Lower leg skin (tissue), 4 donors: ENCODE results near the gene MUC2. TPM values are rescaled to one million over a fixed set of nuclear protein-coding genes. Genes with fewer than 3 reads are reported as not detected.

ENCODE experiments used
- DNase-seq, 2 donors: peaks; one replicate each; pipeline ENCODE4 v3.0.0-alpha.2; 2019; ENCODE audit warnings: low spot score in 2 of 2
- H3K4me3 ChIP-seq: fragments of 200-600 bp; sonication (generic); 2 replicates; pipeline ENCODE4 v1.5.1; 2017; ENCODE audit warnings: mild to moderate bottlenecking, low read depth; ENCODE audit not compliant: poor library complexity, severe bottlenecking
- CTCF ChIP-seq, 3 donors: fragments of 450-650 bp; IDR thresholded peaks; one replicate each; pipeline ENCODE4 v1.5.1; 2016; ENCODE audit warnings: antibody characterized with exemption in 3 of 3, mild to moderate bottlenecking in 3 of 3, moderate library complexity in 2 of 3
- POLR2A ChIP-seq, 2 donors: fragments of 450-650 bp; IDR thresholded peaks; one replicate each; pipeline ENCODE4 v1.6.1; 2016 to 2017; ENCODE audit warnings: antibody characterized with exemption in 2 of 2, mild to moderate bottlenecking in 1 of 2, moderate library complexity in 1 of 2
- WGBS, 2 donors: methylation state at CpG; one replicate each; pipeline ENCODE4 v1.1.5; 2018; 5-methylcytosine and 5-hydroxymethylcytosine counted together
- intact Hi-C: fragments of 100-400 bp; cut with DNase I; formaldehyde crosslinking; loops from one replicate; pipeline ENCODE4 v1.15.0; 2023; ENCODE audit warnings: low total_unique reads
- total RNA-seq, 4 donors: library from RNA; depleted of rRNA; stranded (reverse); fragments of >200 nt; gene quantifications; one replicate each; pipeline ENCODE4 v1.1.0, GENCODE V29; 2016

Gene MUC2
- total RNA-seq, 4 donors from 2014 or later = 0.02 TPM; not detected in 3

- H3K4me3 ChIP-seq = no peak overlapping the region
- no peak for DNase-seq
- TF ChIP-seq CTCF (IDR thresholded peaks at IDR 0.05) (no peak), POLR2A (IDR thresholded peaks at IDR 0.05) (no peak)
- intact Hi-C loops = no loop called here
- WGBS, 2 donors = 49 to 53% methylated on average over 18 of the region's 18 CpGs
These were observed 13.6 kb upstream of the MUC2 start for GRCh38 chr11:1060852-1061616.

- no peak overlapping the region for H3K4me3 ChIP-seq
- intact Hi-C loops = no loop called here
- no peak for DNase-seq
- WGBS, 2 donors = 69 to 79% methylated on average over 9 of the region's 9 CpGs
- TF ChIP-seq POLR2A (IDR thresholded peaks at IDR 0.05) (no peak), CTCF (IDR thresholded peaks at IDR 0.05) (no peak)
These were observed 12.4 kb upstream of the MUC2 start for GRCh38 chr11:1062075-1062820.

GRCh38 chr11:1064167-1064566 is 10.5 kb upstream of the MUC2 start:
- no peak for DNase-seq
- WGBS, 2 donors = 54 to 82% methylated on average over 3 of the region's 3 CpGs
- intact Hi-C loops = no loop called here
- TF ChIP-seq POLR2A (IDR thresholded peaks at IDR 0.05) = no peak
- TF ChIP-seq CTCF (IDR thresholded peaks at IDR 0.05) = no peak
- no peak overlapping the region for H3K4me3 ChIP-seq

GRCh38 chr11:1067812-1068496 is 6.7 kb upstream of the MUC2 start:
- TF ChIP-seq POLR2A (IDR thresholded peaks at IDR 0.05) (no peak), CTCF (IDR thresholded peaks at IDR 0.05) (no peak)
- H3K4me3 ChIP-seq = no peak overlapping the region
- WGBS, 2 donors = 85 to 87% methylated on average over 8 of the region's 8 CpGs
- intact Hi-C loops = no loop called here
- no peak for DNase-seq

- no peak for DNase-seq
- no peak overlapping the region for H3K4me3 ChIP-seq
- TF ChIP-seq POLR2A (IDR thresholded peaks at IDR 0.05) (no peak), CTCF (IDR thresholded peaks at IDR 0.05) (no peak)
- intact Hi-C loops = no loop called here
These were observed 4.9 kb upstream of the MUC2 start for GRCh38 chr11:1069740-1070139.
